Measurements from ENCODE around the gene MYH9. TPM values are rescaled to one million over a fixed set of nuclear protein-coding genes. Genes with fewer than 3 reads are reported as not detected.
"Not testable (repeated sequence)": the region's sequence is repeated elsewhere in the genome, so short reads cannot be mapped to it uniquely, and the experiment has no call there.

The MYH9 gene
- 100 to 1,000 TPM; 261 to 310 (median 285) TPM for polyA plus RNA-seq (ENCODE audit: insufficient read length in 4 of 4)

GRCh38 chr22:36387959-36388726 is at the start of gene MYH9:
Gene MYH9 (minus strand): TSS chr22:36387967. CDS start chr22:36349236, 38,731 bp downstream.
- DNase-seq (ENCODE audit: low read depth in 4 of 4, low spot score in 2 of 4): peak; percentile 96 to 100 (median 100)

- DNase-seq (ENCODE audit: low read depth in 4 of 4, low spot score in 2 of 4): no peak
Measured at GRCh38 chr22:36435516-36436415, 48.0 kb upstream of the MYH9 start.

DNA sequence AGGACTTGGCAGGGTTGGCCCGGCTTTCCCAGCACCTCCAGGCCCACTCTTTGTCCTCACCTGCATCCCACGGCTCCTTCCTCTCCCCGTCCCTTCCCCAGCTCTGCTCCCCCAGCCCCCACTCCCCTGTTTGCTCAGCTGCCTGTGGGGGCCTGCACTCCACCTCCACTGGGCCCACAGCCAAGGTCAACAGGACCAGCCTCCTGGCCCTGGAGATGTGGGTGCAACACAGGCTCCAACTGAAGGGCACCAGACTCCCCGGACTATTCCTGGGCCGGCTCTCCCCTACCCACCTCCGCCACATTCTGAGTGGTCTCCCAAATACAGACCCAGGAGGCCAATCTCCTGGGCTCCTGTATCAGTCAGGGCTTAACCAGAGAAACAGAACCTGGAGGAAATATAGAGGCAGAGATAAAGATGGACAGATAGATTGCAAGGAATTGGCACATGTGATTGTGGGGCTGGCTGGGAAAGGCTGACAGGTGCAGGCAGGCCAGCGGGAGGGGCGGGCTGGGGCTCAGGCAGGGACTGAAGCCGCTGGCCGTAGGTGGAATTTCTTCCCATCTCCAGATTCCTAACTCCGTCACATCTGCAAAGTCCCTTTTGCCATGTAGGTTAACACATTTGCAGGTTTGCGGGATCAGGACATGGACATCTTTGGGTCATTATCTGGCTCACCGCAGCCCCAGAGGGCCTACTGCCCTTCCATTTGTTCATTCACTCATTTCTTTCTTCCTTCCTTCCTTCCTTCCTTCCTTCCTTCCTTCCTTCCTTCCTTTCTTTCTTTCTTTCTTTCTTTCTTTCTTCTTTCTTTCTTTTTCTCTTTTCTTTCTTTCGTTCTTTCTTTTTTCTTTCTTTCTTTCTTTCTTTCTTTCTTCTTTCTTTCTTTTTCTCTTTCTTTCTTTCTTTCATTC is 45.8 kb upstream of the MYH9 start:
- no peak for DNase-seq (ENCODE audit: low read depth in 4 of 4, low spot score in 2 of 4)

DNA sequence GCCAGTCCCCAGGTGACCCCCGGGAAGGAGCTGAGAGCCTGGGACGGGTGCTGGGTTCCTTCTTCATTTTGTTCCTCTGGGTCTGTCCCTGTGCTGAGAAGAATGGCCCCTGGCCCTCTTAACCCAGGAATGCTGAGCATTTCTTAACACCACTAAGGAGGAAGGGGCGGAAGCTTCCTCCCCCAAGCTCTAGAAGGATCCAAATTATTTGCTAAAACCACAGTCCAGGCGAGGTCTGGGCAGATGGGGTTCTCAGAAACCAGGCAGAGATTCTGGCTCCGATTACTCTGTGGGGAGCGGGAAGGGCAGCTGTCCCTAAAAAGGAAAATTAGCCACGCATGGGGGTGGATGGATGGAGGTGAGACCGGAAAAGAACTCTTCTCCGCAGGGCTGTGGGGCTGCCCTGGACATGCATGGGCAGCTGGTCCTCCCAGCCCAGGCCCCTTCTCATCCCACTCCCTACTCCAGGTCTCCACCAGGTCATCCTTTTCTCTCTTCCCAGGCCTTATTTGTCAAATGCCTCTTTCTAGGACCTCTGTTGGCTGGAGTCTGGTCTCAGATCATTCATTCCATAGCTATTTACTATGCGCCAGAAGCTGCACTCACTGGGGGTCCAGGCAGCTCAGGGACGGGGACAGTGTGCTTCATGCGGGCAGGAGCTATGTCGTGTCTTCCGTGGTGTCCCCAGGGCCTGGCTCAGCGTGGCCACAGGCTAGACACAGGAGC is 45.0 kb upstream of the MYH9 start:
- DNase-seq (ENCODE audit: low read depth in 4 of 4, low spot score in 2 of 4): no peak

GRCh38 chr22:36431977-36432376 is 44.2 kb upstream of the MYH9 start:
- no peak for DNase-seq (ENCODE audit: low read depth in 4 of 4, low spot score in 2 of 4)

DNA sequence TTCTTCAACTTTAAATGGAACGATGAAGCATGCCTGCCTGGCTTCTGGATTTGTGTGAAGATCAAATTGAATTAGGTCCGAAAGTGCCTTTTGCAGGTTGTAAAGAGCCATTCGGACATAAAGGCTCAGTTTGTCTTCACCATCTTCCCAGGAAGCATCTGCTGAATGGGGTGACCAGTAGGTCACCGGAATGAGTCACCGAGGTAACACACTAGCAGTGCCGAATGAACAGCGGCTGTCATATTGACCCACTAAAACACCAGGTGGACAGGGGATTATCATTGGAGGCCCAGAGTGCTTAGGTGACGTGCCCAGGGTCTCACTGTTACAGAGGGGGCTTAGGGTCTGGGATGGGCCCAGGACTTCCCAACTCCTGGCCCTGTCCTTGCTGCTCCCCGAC is 43.1 kb upstream of the MYH9 start:
- DNase-seq (ENCODE audit: low read depth in 4 of 4, low spot score in 2 of 4): no peak

GRCh38 chr22:36427952-36428351 is 40.2 kb upstream of the MYH9 start:
- not testable (repeated sequence) for DNase-seq (ENCODE audit: low read depth in 4 of 4, low spot score in 2 of 4)

GRCh38 chr22:36425977-36426523 is 38.3 kb upstream of the MYH9 start:
- peak in 1 of 4 donors; percentile 69 for DNase-seq (ENCODE audit: low read depth in 4 of 4, low spot score in 2 of 4)

- DNase-seq (ENCODE audit: low read depth in 4 of 4, low spot score in 2 of 4): no peak
Measured at GRCh38 chr22:36424901-36425579, 37.3 kb upstream of the MYH9 start.

DNA sequence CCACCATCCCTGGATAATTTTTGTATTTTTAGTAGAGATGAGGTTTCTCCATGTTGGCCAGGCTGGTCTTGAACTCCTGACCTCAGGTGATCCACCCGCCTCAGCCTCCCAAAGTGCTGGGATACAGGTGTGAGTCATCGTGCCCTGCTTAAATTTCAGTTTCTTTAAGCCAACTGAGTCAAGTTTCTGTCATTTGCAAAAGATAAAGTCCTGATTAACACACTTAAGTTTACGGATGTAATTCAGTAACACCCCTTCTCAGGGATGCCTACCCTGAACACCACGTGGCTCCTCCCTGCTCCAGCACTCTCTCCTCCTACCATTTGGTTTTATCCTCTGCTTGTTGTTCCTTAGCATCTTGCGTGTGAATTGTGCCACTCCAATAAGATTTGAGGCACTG is 36.7 kb upstream of the MYH9 start:
- DNase-seq (ENCODE audit: low read depth in 4 of 4, low spot score in 2 of 4): not testable (repeated sequence)

DNA sequence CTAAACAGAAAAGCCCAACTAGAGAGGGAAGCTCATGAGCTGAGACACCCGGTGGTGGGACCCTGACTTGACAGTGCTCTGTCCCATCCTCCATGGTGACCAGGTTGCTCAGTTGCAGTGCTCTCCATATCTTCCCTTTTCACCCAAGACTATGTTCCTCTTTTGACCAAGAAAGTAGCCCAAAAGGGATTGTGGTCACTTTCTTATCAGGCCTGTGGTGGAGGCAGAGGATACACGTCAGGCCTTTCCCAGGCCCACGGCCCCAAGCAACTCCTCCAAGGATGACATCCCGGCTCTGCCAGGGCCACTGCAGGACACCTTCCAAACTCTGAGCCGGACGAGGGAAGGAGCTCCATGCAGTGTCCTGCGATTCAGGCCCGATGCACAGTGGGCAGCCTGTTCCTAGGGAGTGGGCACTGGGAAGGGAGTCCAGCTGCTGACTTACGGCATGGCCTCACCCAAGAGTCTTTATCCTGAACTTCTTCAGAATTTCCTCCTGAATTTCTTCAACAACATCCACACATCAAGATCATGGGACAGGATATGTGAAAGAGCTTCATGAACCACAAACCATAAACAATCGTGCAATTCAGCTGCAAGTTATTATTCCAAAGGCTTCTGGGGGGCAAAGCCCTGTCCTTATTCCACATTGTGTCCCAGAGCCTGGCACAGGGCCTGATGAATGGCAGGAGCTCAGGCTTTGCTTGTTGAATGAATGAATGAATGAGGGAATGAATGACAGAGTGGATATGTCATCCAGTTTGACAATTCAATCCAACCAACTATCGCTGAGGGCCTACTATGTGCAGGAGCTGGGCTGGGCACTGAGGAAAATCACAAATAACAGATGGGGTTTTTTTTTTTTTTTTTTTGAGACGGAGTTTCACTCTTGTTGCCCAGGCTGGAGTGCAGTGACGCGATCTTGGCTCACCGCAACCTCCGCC is 36.0 kb upstream of the MYH9 start:
- DNase-seq (ENCODE audit: low read depth in 4 of 4, low spot score in 2 of 4): no peak

GRCh38 chr22:36422287-36423014 is 34.7 kb upstream of the MYH9 start:
- DNase-seq (ENCODE audit: low read depth in 4 of 4, low spot score in 2 of 4): no peak

DNA sequence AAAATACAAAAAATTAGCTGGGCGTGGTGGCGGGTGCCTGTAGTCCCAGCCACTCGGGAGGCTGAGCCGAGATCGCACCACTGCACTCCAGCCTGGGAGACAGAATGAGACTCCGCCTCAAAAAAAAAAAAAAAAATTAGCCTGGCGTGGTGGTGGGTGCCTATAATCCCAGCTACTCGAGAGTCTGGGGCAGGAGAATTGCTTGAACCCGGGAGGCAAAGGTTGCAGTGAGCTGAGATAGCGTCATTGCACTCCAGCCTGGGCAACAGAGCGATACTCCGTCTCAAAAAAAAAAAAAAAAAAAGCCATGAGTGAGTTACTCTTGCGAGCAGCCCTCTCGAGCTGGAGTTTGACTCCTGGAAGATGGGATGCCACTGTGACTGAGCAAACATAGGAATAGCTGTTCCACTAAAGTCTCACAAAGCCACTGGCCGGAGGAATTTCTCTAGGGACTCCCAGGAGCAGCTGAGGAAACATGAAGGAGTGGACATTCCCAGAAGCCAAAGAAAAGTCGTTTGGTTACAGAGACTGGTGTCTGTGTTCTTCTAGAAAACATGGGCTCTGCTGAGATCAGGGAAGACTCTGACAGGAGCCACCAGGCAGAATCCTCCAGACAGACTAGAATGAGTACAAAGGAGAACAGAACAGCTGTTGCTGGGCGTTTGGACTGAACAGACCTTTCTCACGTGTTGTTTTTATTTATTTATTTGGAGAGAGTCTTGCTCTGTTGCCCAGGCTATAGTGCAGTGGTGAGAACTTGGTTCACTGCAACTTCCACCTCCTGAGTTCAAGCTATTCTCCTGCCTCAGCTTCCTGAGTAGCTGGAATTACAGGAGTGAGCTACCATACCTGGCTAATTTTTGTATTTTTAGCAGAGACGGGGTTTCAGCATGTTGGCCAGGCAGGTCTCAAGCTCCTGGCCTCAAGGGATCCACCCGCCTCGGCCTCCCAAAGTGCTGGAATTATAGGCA is 32.4 kb upstream of the MYH9 start:
- no peak for DNase-seq (ENCODE audit: low read depth in 4 of 4, low spot score in 2 of 4)

GRCh38 chr22:36419177-36419911 is 31.6 kb upstream of the MYH9 start:
- no peak for DNase-seq (ENCODE audit: low read depth in 4 of 4, low spot score in 2 of 4)

DNA sequence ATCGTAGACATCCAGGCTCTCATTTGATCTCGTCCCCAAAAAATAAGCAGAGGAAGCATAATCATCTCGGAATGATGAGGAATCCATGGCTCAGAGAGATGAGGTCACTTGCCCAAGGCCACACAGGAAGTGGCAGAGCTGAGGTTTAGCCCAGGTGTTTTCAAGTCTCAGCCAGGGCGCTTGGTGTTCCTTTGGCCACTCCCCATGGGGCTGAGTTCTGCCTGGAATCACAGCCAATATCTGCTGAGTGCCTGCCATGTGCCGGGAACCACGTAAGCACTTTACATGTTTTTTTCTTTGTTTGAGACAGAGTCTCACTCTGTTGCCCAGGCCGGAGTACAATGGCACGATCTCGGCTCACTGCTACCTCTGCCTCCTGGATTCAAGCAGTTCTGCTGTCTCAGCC is 29.5 kb upstream of the MYH9 start:
- no peak for DNase-seq (ENCODE audit: low read depth in 4 of 4, low spot score in 2 of 4)

Data from left renal cortex interstitium (tissue), 4 donors.